HG03097 (cell line): Measurements from ENCODE around the gene MPP1.

ENCODE experiments used
- ATAC-seq: cut with Tn5 transposase; IDR thresholded peaks from one replicate; pipeline ENCODE4 v1.9.1; 2021; ENCODE audit not compliant: unreplicated experiment, low FRiP score

MPP1 gene

GRCh38 chrX:154776753-154777152, 28.5 kb downstream of the MPP1 start:
- ATAC-seq = no peak

GRCh38 chrX:154775419-154776349, 29.6 kb downstream of the MPP1 start:
- no peak for ATAC-seq

GRCh38 chrX:154774622-154775021, 30.7 kb downstream of the MPP1 start:
- no peak for ATAC-seq

GRCh38 chrX:154762537-154763296, 42.6 kb downstream of the MPP1 start, which contains the start of gene DKC1:
Gene DKC1 (plus strand): TSS chrX:154762864. CDS start chrX:154762966, 102 bp downstream.
- ATAC-seq = peak; percentile 88

GRCh38 chrX:154761977-154762536, 43.2 kb downstream of the MPP1 start:
- ATAC-seq = no peak

- no peak for ATAC-seq
Measured at GRCh38 chrX:154758696-154759095, 46.6 kb downstream of the MPP1 start.

GRCh38 chrX:154751669-154752271, 53.5 kb downstream of the MPP1 start:
- no peak for ATAC-seq

GRCh38 chrX:154751203-154751668, 54.0 kb downstream of the MPP1 start:
- ATAC-seq = no peak

- no peak for ATAC-seq
Measured at GRCh38 chrX:154750301-154751202, 54.7 kb downstream of the MPP1 start, which contains the start of gene GAB3. Gene GAB3 (minus strand): TSS chrX:154751077. CDS start chrX:154751025, 52 bp downstream.

GRCh38 chrX:154749856-154750255, 55.4 kb downstream of the MPP1 start:
- no peak for ATAC-seq

GRCh38 chrX:154748712-154749339, 56.5 kb downstream of the MPP1 start:
- no peak for ATAC-seq

- ATAC-seq = no peak
Measured at GRCh38 chrX:154742613-154743012, 62.7 kb downstream of the MPP1 start.

- no peak for ATAC-seq
Measured at GRCh38 chrX:154739952-154740465, 65.3 kb downstream of the MPP1 start.

- ATAC-seq = no peak
Measured at GRCh38 chrX:154738011-154738738, 67.1 kb downstream of the MPP1 start.

- ATAC-seq = no peak
Measured at GRCh38 chrX:154737136-154737535, 68.1 kb downstream of the MPP1 start.

GRCh38 chrX:154735695-154736393, 69.4 kb downstream of the MPP1 start:
- ATAC-seq = no peak

GRCh38 chrX:154734061-154734781, 71.1 kb downstream of the MPP1 start:
- ATAC-seq = no peak
